Caco-2 (cell line): ENCODE measurements around the gene SCFD2. TPM values are rescaled to one million over a fixed set of nuclear protein-coding genes. Genes with fewer than 3 reads are reported as not detected.
A peak's percentile ranks its signal among the peaks of the same experiment; 100 is the strongest.

Source experiments
- BruUV-seq: library from RNA; stranded (reverse); fragments of 400-500 nt; replicated peaks from 2 replicates; lab custom pipeline; 2021; lab: Mats Ljungman, UMichigan
- CTCF ChIA-PET: fragments of 300-600 bp; sonication (Branson Sonifier 250); formaldehyde crosslinking; loops from one replicate; lab custom pipeline; 2022; ENCODE audit warnings: antibody characterized with exemption; lab: Charles Lee
- POLR2A ChIA-PET: fragments of 300-600 bp; sonication (Branson Sonifier 250); formaldehyde crosslinking; loops from one replicate; lab custom pipeline; 2022; ENCODE audit warnings: antibody characterized with exemption; lab: Charles Lee
- DNase-seq, 2 experiments: peaks; one replicate each; pipeline versions ENCODE4 v3.0.0 to v3.0.0-alpha.2; 2020 to 2022
- H3K27me3 ChIP-seq: replicated peaks from 2 replicates; pipeline ENCODE4 v1.6.0; 2011; ENCODE audit warnings: low read length; ENCODE audit not compliant: control insufficient read depth, insufficient read depth
- H3K36me3 ChIP-seq: 2 replicates; pipeline ENCODE4 v1.5.1; 2011; ENCODE audit warnings: low read length; ENCODE audit not compliant: control insufficient read depth, insufficient read depth
- H3K4me1 ChIP-seq: fragments of 250-450 bp; sonication (Bioruptor Pico); 2 replicates; pipeline ENCODE4 v1.5.1; 2020; ENCODE audit warnings: mild to moderate bottlenecking
- H3K4me3 ChIP-seq: 2 replicates; pipeline ENCODE4 v1.5.1; 2011; ENCODE audit warnings: low read depth, mild to moderate bottlenecking, control low read depth, low read length
- H3K9me3 ChIP-seq: fragments of 250-450 bp; sonication (Bioruptor Pico); 2 replicates; pipeline ENCODE4 v1.5.1; 2020; ENCODE audit warnings: mild to moderate bottlenecking, moderate library complexity
- H3K27ac Mint-ChIP-seq: one replicate; pipeline ENCODE4 v1.8.0; 2022; ENCODE audit warnings: mixed read lengths; ENCODE audit not compliant: unreplicated experiment
- H3K27me3 Mint-ChIP-seq: one replicate; pipeline ENCODE4 v1.8.0; 2022; ENCODE audit warnings: mixed read lengths; ENCODE audit not compliant: insufficient read depth, unreplicated experiment
- H3K36me3 Mint-ChIP-seq: one replicate; pipeline ENCODE4 v1.8.0; 2022; ENCODE audit warnings: mild to moderate bottlenecking, mixed read lengths; ENCODE audit not compliant: insufficient read depth, unreplicated experiment
- H3K4me1 Mint-ChIP-seq: one replicate; pipeline ENCODE4 v1.8.0; 2022; ENCODE audit warnings: low read depth, mixed read lengths; ENCODE audit not compliant: unreplicated experiment
- H3K4me3 Mint-ChIP-seq: one replicate; pipeline ENCODE4 v1.8.0; 2022; ENCODE audit warnings: mild to moderate bottlenecking, moderate library complexity, mixed read lengths; ENCODE audit not compliant: unreplicated experiment
- H3K9me3 Mint-ChIP-seq: one replicate; pipeline ENCODE4 v1.8.0; 2022; ENCODE audit warnings: mixed read lengths; ENCODE audit not compliant: unreplicated experiment
- intact Hi-C: fragments of 100-400 bp; cut with micrococcal nuclease; formaldehyde crosslinking; loops from one replicate; pipeline ENCODE4 v1.10.0; 2022; ENCODE audit not compliant: unreplicated experiment
- total RNA-seq: library from RNA; stranded (reverse); gene quantifications from 2 replicates; pipeline ENCODE4 v1.2.3, GENCODE V29; 2022
- TF ChIP-seq, protein P1 (sequence below), 2 experiments: fragments of 200-600 bp in 1 of 2; IDR thresholded peaks; 1 replicate in 1 of 2; 2 replicates in 1 of 2; pipeline versions ENCODE4 v1.5.1 to v1.8.0; 2011 to 2022; ENCODE audit warnings: antibody characterized with exemption in 1 of 2, control low read depth in 1 of 2, inconsistent platforms in 1 of 2, low read depth in 1 of 2, low read length in 1 of 2, mild to moderate bottlenecking in 1 of 2, moderate library complexity in 1 of 2; ENCODE audit not compliant: insufficient read depth in 1 of 2, severe bottlenecking in 1 of 2, unreplicated experiment in 1 of 2

Gene SCFD2
- total RNA-seq, 1 experiment from 2014 or later, result 12.2 TPM

DNA sequence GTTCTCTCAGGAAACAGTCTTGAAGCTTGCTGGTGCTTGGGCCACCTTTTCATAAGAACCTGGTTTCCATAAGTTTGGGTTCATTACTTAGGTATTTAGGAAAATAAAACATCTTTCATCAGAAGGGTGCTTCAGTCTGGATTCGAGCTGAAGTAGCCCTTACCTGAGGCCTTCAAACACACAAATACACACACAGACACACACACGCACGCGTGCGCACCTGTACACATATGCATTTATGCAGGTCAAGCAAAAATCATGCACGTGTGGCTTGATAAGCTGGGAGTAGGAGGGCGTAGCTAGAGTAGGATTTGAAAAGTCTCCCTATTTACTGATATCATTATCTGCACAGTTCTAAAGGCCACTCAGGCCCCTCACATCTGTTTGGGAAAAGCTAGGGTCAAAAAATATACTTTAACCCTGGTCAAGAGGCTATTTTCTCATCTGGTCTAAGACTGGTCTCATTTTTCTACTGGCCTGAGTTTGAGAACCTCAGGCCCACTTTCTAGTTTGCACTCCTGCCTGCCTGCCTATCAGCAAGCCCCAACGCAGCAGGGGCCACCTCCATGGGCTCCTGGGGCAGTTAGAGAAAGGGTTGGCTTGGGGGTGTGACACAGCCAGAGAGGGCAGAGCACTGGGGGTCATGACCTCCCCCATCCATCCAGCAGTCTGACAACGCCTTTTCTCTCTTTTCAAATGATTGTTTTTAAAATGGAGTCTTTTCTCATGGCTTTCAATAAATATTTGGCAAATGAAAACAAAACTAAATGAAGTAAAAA is 439.5 kb downstream of the SCFD2 start:
- no peaks in the 10 kb centered on the region for H3K36me3 ChIP-seq
- no peaks in the 10 kb centered on the region for H3K27me3 ChIP-seq
- peaks cover 12% of the 10 kb centered on the region for H3K4me1 ChIP-seq
- no peak for DNase-seq
- Mint-ChIP-seq H3K4me1 (no peaks in the 10 kb centered on the region), H3K4me3 (no peak overlapping the region), H3K27me3 (no peaks in the 10 kb centered on the region), H3K36me3 (no peaks in the 10 kb centered on the region), H3K9me3 (no peaks in the 10 kb centered on the region), H3K27ac (peak overlapping the region; percentile 63)
- intact Hi-C loops, result no loop called here
- no TSS peak for BruUV-seq
- TF ChIP-seq, protein P1, sequence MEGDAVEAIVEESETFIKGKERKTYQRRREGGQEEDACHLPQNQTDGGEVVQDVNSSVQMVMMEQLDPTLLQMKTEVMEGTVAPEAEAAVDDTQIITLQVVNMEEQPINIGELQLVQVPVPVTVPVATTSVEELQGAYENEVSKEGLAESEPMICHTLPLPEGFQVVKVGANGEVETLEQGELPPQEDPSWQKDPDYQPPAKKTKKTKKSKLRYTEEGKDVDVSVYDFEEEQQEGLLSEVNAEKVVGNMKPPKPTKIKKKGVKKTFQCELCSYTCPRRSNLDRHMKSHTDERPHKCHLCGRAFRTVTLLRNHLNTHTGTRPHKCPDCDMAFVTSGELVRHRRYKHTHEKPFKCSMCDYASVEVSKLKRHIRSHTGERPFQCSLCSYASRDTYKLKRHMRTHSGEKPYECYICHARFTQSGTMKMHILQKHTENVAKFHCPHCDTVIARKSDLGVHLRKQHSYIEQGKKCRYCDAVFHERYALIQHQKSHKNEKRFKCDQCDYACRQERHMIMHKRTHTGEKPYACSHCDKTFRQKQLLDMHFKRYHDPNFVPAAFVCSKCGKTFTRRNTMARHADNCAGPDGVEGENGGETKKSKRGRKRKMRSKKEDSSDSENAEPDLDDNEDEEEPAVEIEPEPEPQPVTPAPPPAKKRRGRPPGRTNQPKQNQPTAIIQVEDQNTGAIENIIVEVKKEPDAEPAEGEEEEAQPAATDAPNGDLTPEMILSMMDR (IDR thresholded peaks at IDR 0.05; ENCODE audit: insufficient read depth in 1 of 2, low read depth in 1 of 2, low read length in 1 of 2, severe bottlenecking in 1 of 2, unreplicated experiment in 1 of 2), result no peak
- no peaks in the 10 kb centered on the region for H3K9me3 ChIP-seq
- ChIA-PET CTCF (no interaction called here), POLR2A (no interaction called here)
- no peak overlapping the region for H3K4me3 ChIP-seq

DNA sequence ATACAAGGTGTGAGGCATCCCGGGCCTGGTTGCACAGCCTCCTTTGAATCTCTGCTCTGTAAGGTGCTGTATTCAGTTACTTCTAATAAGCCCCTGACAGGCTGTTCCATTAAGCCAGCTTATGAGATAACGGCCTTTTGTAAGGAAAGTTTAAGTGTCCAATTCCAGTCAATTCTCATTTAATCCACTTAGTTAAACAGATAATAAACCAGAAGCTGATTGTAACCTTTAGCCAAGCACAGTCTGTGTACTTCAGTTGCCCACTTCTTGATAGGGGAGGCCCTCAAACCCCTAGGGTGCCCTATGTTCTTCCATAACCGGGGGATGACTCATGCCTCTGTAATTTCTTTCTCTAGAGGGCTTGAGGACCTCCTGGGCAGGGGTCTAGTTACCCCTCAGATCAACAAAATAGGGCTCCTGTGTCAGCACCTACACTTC is 440.3 kb downstream of the SCFD2 start:
- Histone ChIP-seq H3K36me3 (no peaks in the 10 kb centered on the region), H3K4me3 (no peak overlapping the region), H3K4me1 (peaks cover 12% of the 10 kb centered on the region), H3K9me3 (no peaks in the 10 kb centered on the region), H3K27me3 (no peaks in the 10 kb centered on the region)
- H3K9me3 Mint-ChIP-seq, result no peaks in the 10 kb centered on the region
- H3K4me3 Mint-ChIP-seq, result no peak overlapping the region
- DNase-seq, result no peak
- no peaks in the 10 kb centered on the region for H3K27me3 Mint-ChIP-seq
- H3K36me3 Mint-ChIP-seq, result no peaks in the 10 kb centered on the region
- POLR2A ChIA-PET, result no interaction called here
- peak overlapping the region; percentile 63 for H3K27ac Mint-ChIP-seq
- BruUV-seq, result no TSS peak
- TF ChIP-seq, protein P1 (IDR thresholded peaks at IDR 0.05; ENCODE audit: insufficient read depth in 1 of 2, low read depth in 1 of 2, low read length in 1 of 2, severe bottlenecking in 1 of 2, unreplicated experiment in 1 of 2), result no peak
- CTCF ChIA-PET, result no interaction called here
- no peaks in the 10 kb centered on the region for H3K4me1 Mint-ChIP-seq
- intact Hi-C loops, result no loop called here

DNA sequence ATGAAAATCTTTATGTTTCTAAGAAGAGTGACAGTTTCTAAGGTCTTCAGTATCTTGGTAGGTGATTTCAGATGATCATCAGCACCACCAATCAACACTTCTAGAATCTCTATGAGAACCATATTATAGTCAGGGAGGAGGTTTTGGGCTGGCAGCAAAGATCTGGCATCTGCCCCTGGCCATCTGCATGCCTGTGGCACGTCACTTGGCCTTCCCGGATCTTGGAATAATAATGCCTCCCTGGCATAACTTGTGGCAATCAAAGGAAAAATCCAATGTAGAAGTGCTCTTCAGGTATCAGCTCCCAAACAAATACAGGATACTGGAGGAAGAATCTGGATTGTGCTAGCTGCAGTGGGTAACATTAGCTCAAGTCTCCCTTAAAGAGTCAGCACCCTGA is 446.4 kb downstream of the SCFD2 start:
- no peak for DNase-seq
- ChIA-PET CTCF (no interaction called here), POLR2A (no interaction called here)
- TF ChIP-seq, protein P1 (IDR thresholded peaks at IDR 0.05; ENCODE audit: insufficient read depth in 1 of 2, low read depth in 1 of 2, low read length in 1 of 2, severe bottlenecking in 1 of 2, unreplicated experiment in 1 of 2), result no peak
- Histone ChIP-seq H3K9me3 (no peaks in the 10 kb centered on the region), H3K36me3 (no peaks in the 10 kb centered on the region), H3K27me3 (no peaks in the 10 kb centered on the region), H3K4me3 (no peak overlapping the region), H3K4me1 (peaks cover 16% of the 10 kb centered on the region)
- intact Hi-C loops, result no loop called here
- Mint-ChIP-seq H3K4me3 (no peak overlapping the region), H3K27me3 (no peaks in the 10 kb centered on the region), H3K27ac (no peak overlapping the region), H3K36me3 (no peaks in the 10 kb centered on the region), H3K9me3 (no peaks in the 10 kb centered on the region), H3K4me1 (no peaks in the 10 kb centered on the region)
- BruUV-seq, result no TSS peak
